Measurements from ENCODE around the gene RIPK4. TPM values are rescaled to one million over a fixed set of nuclear protein-coding genes. Genes with fewer than 3 reads are reported as not detected.
"Not testable (repeated sequence)": the region's sequence is repeated elsewhere in the genome, so short reads cannot be mapped to it uniquely, and the experiment has no call there.

RIPK4 gene
- total RNA-seq, 1 donor from 2014 or later = not detected

- no peak for DNase-seq (ENCODE audit: low spot score in 2 of 2)
- no peak for FAIRE-seq
Observed at GRCh38 chr21:41796476-41797080, 29.7 kb upstream of the RIPK4 start.

- DNase-seq (ENCODE audit: low spot score in 2 of 2) (no peak), FAIRE-seq (no peak)
Observed at GRCh38 chr21:41795726-41796125, 28.9 kb upstream of the RIPK4 start.

GRCh38 chr21:41794600-41794999 lies 27.7 kb upstream of the RIPK4 start:
- FAIRE-seq (no peak), DNase-seq (ENCODE audit: low spot score in 2 of 2) (no peak)

- no peak for FAIRE-seq
- no peak for DNase-seq (ENCODE audit: low spot score in 2 of 2)
Observed at GRCh38 chr21:41792711-41793110, 25.9 kb upstream of the RIPK4 start.

- FAIRE-seq = no peak
- DNase-seq (ENCODE audit: low spot score in 2 of 2) = no peak
Observed at GRCh38 chr21:41786509-41786987, 19.7 kb upstream of the RIPK4 start.

GRCh38 chr21:41785262-41785661 lies 18.4 kb upstream of the RIPK4 start:
- not testable (repeated sequence) for FAIRE-seq; DNase-seq (ENCODE audit: low spot score in 2 of 2)

GRCh38 chr21:41784456-41785102 lies 17.7 kb upstream of the RIPK4 start:
- DNase-seq (ENCODE audit: low spot score in 2 of 2) (no peak), FAIRE-seq (no peak)

GRCh38 chr21:41783476-41784180 lies 16.8 kb upstream of the RIPK4 start:
- FAIRE-seq = no peak

GRCh38 chr21:41781050-41781410 lies 14.2 kb upstream of the RIPK4 start:
- DNase-seq (ENCODE audit: low spot score in 2 of 2) = no peak
- FAIRE-seq = no peak

More at GRCh38 chr21:41783476-41784180, 16.8 kb upstream of the RIPK4 start:
- DNase-seq (ENCODE audit: low spot score in 2 of 2) = no peak

- FAIRE-seq = no peak
- DNase-seq (ENCODE audit: low spot score in 2 of 2) = no peak
Observed at GRCh38 chr21:41780337-41781049, 13.6 kb upstream of the RIPK4 start.

- FAIRE-seq = no peak
- no peak for DNase-seq (ENCODE audit: low spot score in 2 of 2)
Observed at GRCh38 chr21:41779659-41780058, 12.8 kb upstream of the RIPK4 start.

GRCh38 chr21:41778930-41779600 lies 12.2 kb upstream of the RIPK4 start:
- FAIRE-seq = no peak
- no peak for DNase-seq (ENCODE audit: low spot score in 2 of 2)

GRCh38 chr21:41777951-41778815 lies 11.3 kb upstream of the RIPK4 start:
- FAIRE-seq (peak; percentile 69), DNase-seq (ENCODE audit: low spot score in 2 of 2) (peak; percentile 66 to 82)

- DNase-seq (ENCODE audit: low spot score in 2 of 2) (no peak), FAIRE-seq (no peak)
Observed at GRCh38 chr21:41776778-41777177, 9.9 kb upstream of the RIPK4 start.

GRCh38 chr21:41775149-41775472 lies 8.3 kb upstream of the RIPK4 start:
- FAIRE-seq (no peak), DNase-seq (ENCODE audit: low spot score in 2 of 2) (no peak)

GRCh38 chr21:41774467-41775148 lies 7.8 kb upstream of the RIPK4 start:
- no peak for DNase-seq (ENCODE audit: low spot score in 2 of 2)

GRCh38 chr21:41772351-41773080 lies 5.7 kb upstream of the RIPK4 start:
- FAIRE-seq (no peak), DNase-seq (ENCODE audit: low spot score in 2 of 2) (no peak)

More at GRCh38 chr21:41774467-41775148, 7.8 kb upstream of the RIPK4 start:
- no peak for FAIRE-seq

- no peak for DNase-seq (ENCODE audit: low spot score in 2 of 2)
- no peak for FAIRE-seq
Observed at GRCh38 chr21:41771625-41771945, 4.7 kb upstream of the RIPK4 start.
